Activated naive CD8-positive, alpha-beta T cell treated with anti-CD3 and anti-CD28 coated beads, Interleukin-2, amount 50 U/mL, for 16 hours (primary cell): ENCODE measurements around the gene SLC19A3.
"Not testable (repeated sequence)": the region's sequence is repeated elsewhere in the genome, so short reads cannot be mapped to it uniquely, and the experiment has no call there.

Experiments used
- DNase-seq: peaks from one replicate; pipeline ENCODE4 v3.0.0-alpha.2; 2020; ENCODE audit warnings: low read depth, low spot score

Gene SLC19A3

GRCh38 chr2:227717687-227718567 is at the start of gene SLC19A3:
SLC19A3 (minus strand) TSS chr2:227718028; CDS start chr2:227702318, 15,710 bp downstream.
- no peak for DNase-seq

GRCh38 chr2:227766373-227766883 is 48.6 kb upstream of the SLC19A3 start:
- peak; percentile 17 for DNase-seq

- no peak for DNase-seq
Observed at GRCh38 chr2:227765788-227766372, 48.1 kb upstream of the SLC19A3 start.

GRCh38 chr2:227761740-227762476 is 44.1 kb upstream of the SLC19A3 start:
- DNase-seq = no peak

GRCh38 chr2:227759411-227760118 is 41.7 kb upstream of the SLC19A3 start:
- DNase-seq = no peak

GRCh38 chr2:227756261-227756660 is 38.4 kb upstream of the SLC19A3 start:
- DNase-seq = not testable (repeated sequence)

GRCh38 chr2:227748079-227748478 is 30.3 kb upstream of the SLC19A3 start:
- DNase-seq = no peak

GRCh38 chr2:227745594-227745993 is 27.8 kb upstream of the SLC19A3 start, which contains the start of gene SCYGR8:
SCYGR8 (plus strand) TSS chr2:227745894; CDS start chr2:227745894, 0 bp downstream.
- no peak for DNase-seq

- DNase-seq = not testable (repeated sequence)
Observed at GRCh38 chr2:227740705-227741104, 22.9 kb upstream of the SLC19A3 start.

- no peak for DNase-seq
Observed at GRCh38 chr2:227739351-227739750, 21.5 kb upstream of the SLC19A3 start.

GRCh38 chr2:227728035-227728434 is 10.2 kb upstream of the SLC19A3 start, which contains the start of gene SCYGR7:
SCYGR7 (plus strand) TSS chr2:227728335; CDS start chr2:227728335, 0 bp downstream.
- DNase-seq = no peak

- no peak for DNase-seq
Observed at GRCh38 chr2:227724394-227725039, 6.7 kb upstream of the SLC19A3 start, which contains the start of gene SCYGR6. SCYGR6 (minus strand) TSS chr2:227724757; CDS start chr2:227724757, 0 bp downstream.

GRCh38 chr2:227722821-227723220 is 5.0 kb upstream of the SLC19A3 start:
- DNase-seq = not testable (repeated sequence)

GRCh38 chr2:227720680-227721079 is 2.9 kb upstream of the SLC19A3 start:
- no peak for DNase-seq

GRCh38 chr2:227719641-227720040 is 1.8 kb upstream of the SLC19A3 start:
- DNase-seq = no peak

GRCh38 chr2:227716501-227716900 is 1.3 kb downstream of the SLC19A3 start:
- no peak for DNase-seq

GRCh38 chr2:227713291-227713690 is 4.5 kb downstream of the SLC19A3 start:
- DNase-seq = no peak

GRCh38 chr2:227710986-227711385 is 6.8 kb downstream of the SLC19A3 start:
- no peak for DNase-seq

GRCh38 chr2:227707390-227707789 is 10.4 kb downstream of the SLC19A3 start:
- DNase-seq = no peak

GRCh38 chr2:227706859-227707258 is 11.0 kb downstream of the SLC19A3 start:
- DNase-seq = no peak
